HG02870 (cell line): Measurements from ENCODE around the gene ADORA1.

Experiments
- ATAC-seq: cut with Tn5 transposase; IDR thresholded peaks from one replicate; pipeline ENCODE4 v1.9.1; 2021; ENCODE audit warnings: mild to moderate bottlenecking, moderate library complexity; ENCODE audit not compliant: unreplicated experiment

ADORA1 gene

GRCh38 chr1:203120325-203121153 lies 7.0 kb upstream of the ADORA1 start:
- no peak for ATAC-seq

GRCh38 chr1:203121186-203122015 lies 6.1 kb upstream of the ADORA1 start:
- no peak for ATAC-seq

- no peak for ATAC-seq
Observed at GRCh38 chr1:203122159-203122558, 5.4 kb upstream of the ADORA1 start.

GRCh38 chr1:203124011-203124410 lies 3.5 kb upstream of the ADORA1 start:
- no peak for ATAC-seq

- ATAC-seq = no peak
Observed at GRCh38 chr1:203124546-203125317, 2.8 kb upstream of the ADORA1 start.

- ATAC-seq = no peak
Observed at GRCh38 chr1:203126151-203126865, 1.2 kb upstream of the ADORA1 start.

- no peak for ATAC-seq
Observed at GRCh38 chr1:203126866-203127665, 460 bp upstream of the ADORA1 start.

- no peak for ATAC-seq
Observed at GRCh38 chr1:203128431-203128715, 847 bp downstream of the ADORA1 start.

- no peak for ATAC-seq
Observed at GRCh38 chr1:203128716-203129500, 1.4 kb downstream of the ADORA1 start.

GRCh38 chr1:203129501-203130231 lies 2.1 kb downstream of the ADORA1 start:
- ATAC-seq = no peak

GRCh38 chr1:203130358-203130985 lies 2.9 kb downstream of the ADORA1 start:
- no peak for ATAC-seq

GRCh38 chr1:203131548-203132200 lies 4.1 kb downstream of the ADORA1 start:
- no peak for ATAC-seq

GRCh38 chr1:203133970-203134725 lies 6.6 kb downstream of the ADORA1 start:
- ATAC-seq = no peak

GRCh38 chr1:203135636-203136305 lies 8.2 kb downstream of the ADORA1 start:
- no peak for ATAC-seq

- no peak for ATAC-seq
Observed at GRCh38 chr1:203136409-203137042, 9.0 kb downstream of the ADORA1 start.

- no peak for ATAC-seq
Observed at GRCh38 chr1:203137324-203137723, 9.8 kb downstream of the ADORA1 start.
